ENCODE results near the gene GRM7. TPM values are rescaled to one million over a fixed set of nuclear protein-coding genes. Genes with fewer than 3 reads are reported as not detected.

The GRM7 gene
- total and polyA plus RNA-seq, 2 of the 4 experiments (the other 2 are of a cell fraction), result not detected

DNA sequence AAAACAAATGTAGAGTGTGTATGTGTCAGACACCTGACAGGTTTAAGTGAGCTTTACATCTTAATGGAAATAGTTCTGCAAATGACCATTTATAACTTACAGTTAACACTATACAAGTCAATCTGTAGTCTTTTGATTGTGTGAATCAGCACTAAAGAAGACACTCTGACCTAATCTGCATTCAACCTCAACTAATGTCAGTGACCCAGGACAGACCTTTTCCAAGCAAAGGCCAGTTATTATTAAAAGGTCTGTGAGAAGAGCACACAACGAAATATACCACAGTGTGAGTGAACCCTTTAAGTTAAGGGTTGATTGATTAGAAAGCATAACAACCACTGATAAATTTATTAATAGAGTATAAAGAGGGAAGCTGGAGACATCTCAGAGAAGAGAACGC lies 878.8 kb downstream of the GRM7 start:
- H3K14ac ChIP-seq (replicated peaks; ENCODE audit: low read depth, low read length), result no peak overlapping the region
- in situ Hi-C loops (cut with MboI; ENCODE audit: low sequenced_read_pairs), result no loop called here
- H2BK15ac ChIP-seq (ENCODE audit: low read depth, low read length), result no peak overlapping the region
- no peak overlapping the region for H3K4ac ChIP-seq (ENCODE audit: low read depth, low read length)
- no peaks in the 10 kb centered on the region for H3K27me3 ChIP-seq (ENCODE audit: control insufficient read depth, insufficient read depth, low read length)
- H3K18ac ChIP-seq (ENCODE audit: low read depth, low read length), result no peak overlapping the region
- H3K36me3 ChIP-seq (ENCODE audit: control insufficient read depth, insufficient read depth, low read length), result no peaks in the 10 kb centered on the region
- no peak overlapping the region for H4K5ac ChIP-seq (ENCODE audit: low read depth, low read length)
- no peak overlapping the region for H4K8ac ChIP-seq (ENCODE audit: low read depth in 2 of 2, low read length in 2 of 2)
- H3K4me1 ChIP-seq (ENCODE audit: control insufficient read depth, insufficient read depth, low read length), result no peaks in the 10 kb centered on the region
- H3K27ac ChIP-seq (ENCODE audit: insufficient read depth, low read length), result no peak overlapping the region
- no peak overlapping the region for H3K56ac ChIP-seq (ENCODE audit: extremely low read depth, insufficient read depth, low read length)
- no TSS peak for BruUV-seq (replicated peaks)
- H3K9me3 ChIP-seq (ENCODE audit: control insufficient read depth, insufficient read depth, low read length), result peaks cover 5% of the 10 kb centered on the region; the same call in 1 of the 2 replicates
- no peaks in the 10 kb centered on the region for H3K79me1 ChIP-seq (ENCODE audit: low read depth in 1 of 2, low read length in 2 of 2)
- no peak overlapping the region for H2AFZ ChIP-seq (replicated peaks; ENCODE audit: low read length, poor library complexity)
- H2BK20ac ChIP-seq (ENCODE audit: low read depth, low read length), result no peak overlapping the region
- H2BK120ac ChIP-seq (ENCODE audit: low read depth, low read length), result no peak overlapping the region
- no peak for ATAC-seq (ENCODE audit: low read depth)
- no peaks in the 10 kb centered on the region for H4K20me1 ChIP-seq (ENCODE audit: insufficient read depth, low read length)
- ChIA-PET POLR2A (ENCODE audit: unreplicated experiment) (no interaction called here), CTCF (no interaction called here)
- no peak overlapping the region for H2AK5ac ChIP-seq (ENCODE audit: low read depth, low read length)
- no peak overlapping the region for H2AK9ac ChIP-seq (replicated peaks; ENCODE audit: low read depth, low read length, poor library complexity)
- no peak overlapping the region for H4K91ac ChIP-seq (ENCODE audit: insufficient read depth, low read depth, low read length)
- H2BK5ac ChIP-seq (ENCODE audit: low read depth, low read length, poor library complexity, severe bottlenecking), result no peak overlapping the region
- H3K4me2 ChIP-seq (ENCODE audit: low read depth, low read length), result no peak overlapping the region
- intact Hi-C loops (cut with micrococcal nuclease), result no loop called here
- dilution Hi-C loops (cut with HindIII; ENCODE audit: low sequenced_read_pairs, unreplicated experiment), result no loop called here
- no peaks in the 10 kb centered on the region for H3K9me1 ChIP-seq (ENCODE audit: insufficient read depth, low read length)
- no peak for DNase-seq
- WGBS, 2 experiments (ENCODE audit: extremely low coverage in 2 of 2, insufficient read length in 1 of 2), result no CpG with 5 or more reads among the region's 2 CpGs
- TF ChIP-seq RFX5 (IDR thresholded peaks at IDR 0.05; ENCODE audit: low read depth, low read length) (no peak), SMC3 (IDR thresholded peaks at IDR 0.05; ENCODE audit: low read depth, low read length) (no peak), NFE2L2 (IDR thresholded peaks at IDR 0.05; ENCODE audit: low read depth, low read length) (no peak), BHLHE40 (IDR thresholded peaks at IDR 0.05; ENCODE audit: low read depth, low read length) (no peak), FOS (IDR thresholded peaks at IDR 0.05; ENCODE audit: low read depth, low read length) (no peak), CEBPB (IDR thresholded peaks at IDR 0.05; ENCODE audit: low read depth, low read length) (no peak), MXI1 (IDR thresholded peaks at IDR 0.05; ENCODE audit: borderline replicate concordance, low read depth, low read length) (no peak), MAZ (IDR thresholded peaks at IDR 0.05; ENCODE audit: borderline replicate concordance, low read depth, low read length) (no peak), RAD21 (IDR thresholded peaks at IDR 0.05; ENCODE audit: low read length) (no peak)
- TF ChIP-seq, protein P1, sequence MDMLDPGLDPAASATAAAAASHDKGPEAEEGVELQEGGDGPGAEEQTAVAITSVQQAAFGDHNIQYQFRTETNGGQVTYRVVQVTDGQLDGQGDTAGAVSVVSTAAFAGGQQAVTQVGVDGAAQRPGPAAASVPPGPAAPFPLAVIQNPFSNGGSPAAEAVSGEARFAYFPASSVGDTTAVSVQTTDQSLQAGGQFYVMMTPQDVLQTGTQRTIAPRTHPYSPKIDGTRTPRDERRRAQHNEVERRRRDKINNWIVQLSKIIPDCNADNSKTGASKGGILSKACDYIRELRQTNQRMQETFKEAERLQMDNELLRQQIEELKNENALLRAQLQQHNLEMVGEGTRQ (IDR thresholded peaks at IDR 0.05; ENCODE audit: low read depth, low read length), result no peak
- TF ChIP-seq, protein P2, sequence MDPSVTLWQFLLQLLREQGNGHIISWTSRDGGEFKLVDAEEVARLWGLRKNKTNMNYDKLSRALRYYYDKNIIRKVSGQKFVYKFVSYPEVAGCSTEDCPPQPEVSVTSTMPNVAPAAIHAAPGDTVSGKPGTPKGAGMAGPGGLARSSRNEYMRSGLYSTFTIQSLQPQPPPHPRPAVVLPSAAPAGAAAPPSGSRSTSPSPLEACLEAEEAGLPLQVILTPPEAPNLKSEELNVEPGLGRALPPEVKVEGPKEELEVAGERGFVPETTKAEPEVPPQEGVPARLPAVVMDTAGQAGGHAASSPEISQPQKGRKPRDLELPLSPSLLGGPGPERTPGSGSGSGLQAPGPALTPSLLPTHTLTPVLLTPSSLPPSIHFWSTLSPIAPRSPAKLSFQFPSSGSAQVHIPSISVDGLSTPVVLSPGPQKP (IDR thresholded peaks at IDR 0.05; ENCODE audit: borderline replicate concordance, low read depth, low read length), result no peak
- no peak overlapping the region for H3K4me3 ChIP-seq (ENCODE audit: insufficient read depth, low read depth, low read length)
- no peak overlapping the region for H3K9ac ChIP-seq (ENCODE audit: low read depth, low read length)
- no peak overlapping the region for H3K23ac ChIP-seq (ENCODE audit: low read depth, low read length)

Measured in IMR-90 (cell line).